ENCODE data around the gene ZFYVE26.

The ZFYVE26 gene

GRCh38 chr14:67749341-67750084 lies 66.9 kb downstream of the ZFYVE26 start:
- H3K4me3 Mint-ChIP-seq = no peak overlapping the region
- peaks cover 32% of the 10 kb centered on the region for H3K36me3 Mint-ChIP-seq
- no peaks in the 10 kb centered on the region for H3K9me3 Mint-ChIP-seq
- H3K27ac Mint-ChIP-seq = no peak overlapping the region
- H3K4me1 Mint-ChIP-seq = no peaks in the 10 kb centered on the region
- no peak for DNase-seq
- no peaks in the 10 kb centered on the region for H3K27me3 Mint-ChIP-seq
- CTCF ChIA-PET = interaction anchor here (0.7 kb wide), 1 partner anchor 284 kb away, joined by 3 read pairs; no protein-coding TSS in a partner anchor

- no peak overlapping the region for H3K4me3 Mint-ChIP-seq
- peaks cover 24% of the 10 kb centered on the region for H3K36me3 Mint-ChIP-seq
- no peak overlapping the region for H3K27ac Mint-ChIP-seq
- CTCF ChIA-PET = no interaction called here
- no peak for DNase-seq
- no peaks in the 10 kb centered on the region for H3K27me3 Mint-ChIP-seq
- H3K9me3 Mint-ChIP-seq = no peaks in the 10 kb centered on the region
- H3K4me1 Mint-ChIP-seq = no peaks in the 10 kb centered on the region
Measured at GRCh38 chr14:67748312-67748711, 68.1 kb downstream of the ZFYVE26 start.

GRCh38 chr14:67746927-67747326 lies 69.5 kb downstream of the ZFYVE26 start:
- H3K36me3 Mint-ChIP-seq = peaks cover 14% of the 10 kb centered on the region
- H3K27me3 Mint-ChIP-seq = no peaks in the 10 kb centered on the region
- no peaks in the 10 kb centered on the region for H3K9me3 Mint-ChIP-seq
- H3K4me1 Mint-ChIP-seq = no peaks in the 10 kb centered on the region
- H3K27ac Mint-ChIP-seq = no peak overlapping the region
- DNase-seq = no peak
- CTCF ChIA-PET = no interaction called here
- H3K4me3 Mint-ChIP-seq = no peak overlapping the region

- Mint-ChIP-seq H3K9me3 (no peaks in the 10 kb centered on the region), H3K27me3 (no peaks in the 10 kb centered on the region), H3K4me1 (no peaks in the 10 kb centered on the region), H3K27ac (no peak overlapping the region), H3K4me3 (no peak overlapping the region), H3K36me3 (peaks cover 9% of the 10 kb centered on the region)
- CTCF ChIA-PET = no interaction called here
- DNase-seq = no peak
Measured at GRCh38 chr14:67744046-67744445, 72.3 kb downstream of the ZFYVE26 start.

GRCh38 chr14:67738740-67739504 lies 77.5 kb downstream of the ZFYVE26 start:
- no peak for DNase-seq
- no peaks in the 10 kb centered on the region for H3K9me3 Mint-ChIP-seq
- CTCF ChIA-PET = no interaction called here
- no peaks in the 10 kb centered on the region for H3K4me1 Mint-ChIP-seq
- H3K4me3 Mint-ChIP-seq = no peak overlapping the region
- no peaks in the 10 kb centered on the region for H3K36me3 Mint-ChIP-seq
- no peak overlapping the region for H3K27ac Mint-ChIP-seq
- H3K27me3 Mint-ChIP-seq = peaks cover 5% of the 10 kb centered on the region

- no peaks in the 10 kb centered on the region for H3K9me3 Mint-ChIP-seq
- no peak overlapping the region for H3K4me3 Mint-ChIP-seq
- H3K36me3 Mint-ChIP-seq = no peaks in the 10 kb centered on the region
- peaks cover 5% of the 10 kb centered on the region for H3K27me3 Mint-ChIP-seq
- H3K4me1 Mint-ChIP-seq = no peaks in the 10 kb centered on the region
- CTCF ChIA-PET = no interaction called here
- no peak for DNase-seq
- H3K27ac Mint-ChIP-seq = no peak overlapping the region
Measured at GRCh38 chr14:67736771-67737170, 79.6 kb downstream of the ZFYVE26 start.

GRCh38 chr14:67735336-67736147 lies 80.8 kb downstream of the ZFYVE26 start:
- no peak overlapping the region for H3K27ac Mint-ChIP-seq
- CTCF ChIA-PET = no interaction called here
- DNase-seq = no peak
- H3K4me3 Mint-ChIP-seq = no peak overlapping the region
- H3K9me3 Mint-ChIP-seq = no peaks in the 10 kb centered on the region
- no peaks in the 10 kb centered on the region for H3K4me1 Mint-ChIP-seq
- no peaks in the 10 kb centered on the region for H3K36me3 Mint-ChIP-seq
- H3K27me3 Mint-ChIP-seq = peaks cover 5% of the 10 kb centered on the region

GRCh38 chr14:67734675-67735074 lies 81.7 kb downstream of the ZFYVE26 start:
- Mint-ChIP-seq H3K36me3 (no peaks in the 10 kb centered on the region), H3K4me1 (no peaks in the 10 kb centered on the region), H3K27me3 (peaks cover 5% of the 10 kb centered on the region), H3K27ac (no peak overlapping the region), H3K4me3 (no peak overlapping the region), H3K9me3 (no peaks in the 10 kb centered on the region)
- DNase-seq = no peak
- CTCF ChIA-PET = no interaction called here

- Mint-ChIP-seq H3K4me3 (no peak overlapping the region), H3K4me1 (no peaks in the 10 kb centered on the region), H3K36me3 (no peaks in the 10 kb centered on the region), H3K9me3 (no peaks in the 10 kb centered on the region), H3K27me3 (peaks cover 5% of the 10 kb centered on the region), H3K27ac (no peak overlapping the region)
- CTCF ChIA-PET = no interaction called here
- no peak for DNase-seq
Measured at GRCh38 chr14:67733616-67734015, 82.8 kb downstream of the ZFYVE26 start.

GRCh38 chr14:67729072-67729885 lies 87.1 kb downstream of the ZFYVE26 start:
- Mint-ChIP-seq H3K27me3 (peaks cover 3% of the 10 kb centered on the region), H3K4me3 (no peak overlapping the region)
- CTCF ChIA-PET = no interaction called here

GRCh38 chr14:67728258-67728657 lies 88.1 kb downstream of the ZFYVE26 start:
- CTCF ChIA-PET = no interaction called here
- H3K27me3 Mint-ChIP-seq = peaks cover 6% of the 10 kb centered on the region
- H3K9me3 Mint-ChIP-seq = no peaks in the 10 kb centered on the region

More at GRCh38 chr14:67729072-67729885, 87.1 kb downstream of the ZFYVE26 start:
- Mint-ChIP-seq H3K9me3 (no peaks in the 10 kb centered on the region), H3K4me1 (no peaks in the 10 kb centered on the region), H3K27ac (no peak overlapping the region), H3K36me3 (no peaks in the 10 kb centered on the region)
- DNase-seq = no peak

GRCh38 chr14:67727361-67727760 lies 89.0 kb downstream of the ZFYVE26 start:
- H3K9me3 Mint-ChIP-seq = no peaks in the 10 kb centered on the region
- CTCF ChIA-PET = no interaction called here
- H3K4me1 Mint-ChIP-seq = peaks cover 5% of the 10 kb centered on the region
- H3K27me3 Mint-ChIP-seq = peaks cover 15% of the 10 kb centered on the region
- H3K27ac Mint-ChIP-seq = no peak overlapping the region
- no peak overlapping the region for H3K4me3 Mint-ChIP-seq
- no peak for DNase-seq
- H3K36me3 Mint-ChIP-seq = no peaks in the 10 kb centered on the region

More at GRCh38 chr14:67728258-67728657, 88.1 kb downstream of the ZFYVE26 start:
- H3K4me3 Mint-ChIP-seq = no peak overlapping the region
- H3K27ac Mint-ChIP-seq = no peak overlapping the region
- H3K4me1 Mint-ChIP-seq = no peaks in the 10 kb centered on the region
- no peaks in the 10 kb centered on the region for H3K36me3 Mint-ChIP-seq
- no peak for DNase-seq

GRCh38 chr14:67725171-67725570 lies 91.2 kb downstream of the ZFYVE26 start:
- H3K36me3 Mint-ChIP-seq = no peaks in the 10 kb centered on the region
- no peaks in the 10 kb centered on the region for H3K9me3 Mint-ChIP-seq
- no peak for DNase-seq
- CTCF ChIA-PET = no interaction called here
- H3K4me1 Mint-ChIP-seq = peaks cover 5% of the 10 kb centered on the region
- peaks cover 29% of the 10 kb centered on the region for H3K27me3 Mint-ChIP-seq
- H3K4me3 Mint-ChIP-seq = no peak overlapping the region
- H3K27ac Mint-ChIP-seq = no peak overlapping the region

- peaks cover 5% of the 10 kb centered on the region for H3K4me1 Mint-ChIP-seq
- DNase-seq = no peak
- CTCF ChIA-PET = interaction anchor here (1.0 kb wide), 1 partner anchor 18 kb away, joined by 4 read pairs; no protein-coding TSS in a partner anchor
- no peaks in the 10 kb centered on the region for H3K9me3 Mint-ChIP-seq
- no peak overlapping the region for H3K4me3 Mint-ChIP-seq
- H3K36me3 Mint-ChIP-seq = no peaks in the 10 kb centered on the region
- no peak overlapping the region for H3K27ac Mint-ChIP-seq
- peaks cover 36% of the 10 kb centered on the region for H3K27me3 Mint-ChIP-seq
Measured at GRCh38 chr14:67722293-67722692, 94.1 kb downstream of the ZFYVE26 start.

Measured in activated naive CD4-positive, alpha-beta T cell treated with anti-CD3 and anti-CD28 coated beads, Interleukin-2, amount 10 ng/mL, durations not matched to agents 7 days and 5 days (primary cell).